HAP-1 (cell line): ENCODE results near the gene CXorf66.
A peak's percentile ranks its signal among the peaks of the same experiment; 100 is the strongest.
"Not testable (repeated sequence)": the region's sequence is repeated elsewhere in the genome, so short reads cannot be mapped to it uniquely, and the experiment has no call there.

Experiments used
- DNase-seq, 2 experiments: peaks; one replicate each; pipeline ENCODE4 v3.0.0-alpha.2; 2016 to 2020; ENCODE audit warnings: low spot score in 2 of 2
- H3K27me3 ChIP-seq: fragments of 250-450 bp; sonication (Bioruptor Pico); 2 replicates; pipeline ENCODE4 v1.5.1; 2020; ENCODE audit warnings: low read depth, mild to moderate bottlenecking, moderate library complexity
- H3K36me3 ChIP-seq: fragments of 250-450 bp; sonication (Bioruptor Pico); replicated peaks from 2 replicates; pipeline ENCODE4 v1.5.1; 2020; ENCODE audit warnings: mild to moderate bottlenecking
- H3K4me1 ChIP-seq: fragments of 250-450 bp; sonication (Bioruptor Pico); 2 replicates; pipeline ENCODE4 v1.5.1; 2020; ENCODE audit warnings: mild to moderate bottlenecking
- H3K4me3 ChIP-seq: fragments of 250-450 bp; sonication (Bioruptor Pico); 2 replicates; pipeline ENCODE4 v1.5.1; 2020; ENCODE audit warnings: mild to moderate bottlenecking, moderate library complexity
- H3K9me3 ChIP-seq: fragments of 250-450 bp; sonication (Bioruptor Pico); 2 replicates; pipeline ENCODE4 v1.5.1; 2020; ENCODE audit warnings: mild to moderate bottlenecking, moderate library complexity
- in situ Hi-C: fragments of 300-500 bp; cut with MboI; formaldehyde crosslinking; loops from 3 replicates; pipeline ENCODE4 v1.14.3; 2020; ENCODE audit warnings: low sequenced_read_pairs, inconsistent platforms, mixed read lengths

CXorf66 gene, protein sequence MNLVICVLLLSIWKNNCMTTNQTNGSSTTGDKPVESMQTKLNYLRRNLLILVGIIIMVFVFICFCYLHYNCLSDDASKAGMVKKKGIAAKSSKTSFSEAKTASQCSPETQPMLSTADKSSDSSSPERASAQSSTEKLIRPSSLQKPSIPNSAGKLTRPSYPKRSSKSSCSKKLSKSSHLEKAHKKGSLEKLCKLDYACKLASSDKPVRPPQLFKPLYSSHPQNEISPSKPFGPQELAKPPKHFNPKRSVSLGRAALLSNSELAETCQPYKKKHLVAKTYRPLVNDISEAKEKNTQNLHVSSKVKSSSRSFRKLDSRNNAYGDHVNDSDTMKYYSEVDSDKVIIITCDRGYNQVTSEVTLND

DNA sequence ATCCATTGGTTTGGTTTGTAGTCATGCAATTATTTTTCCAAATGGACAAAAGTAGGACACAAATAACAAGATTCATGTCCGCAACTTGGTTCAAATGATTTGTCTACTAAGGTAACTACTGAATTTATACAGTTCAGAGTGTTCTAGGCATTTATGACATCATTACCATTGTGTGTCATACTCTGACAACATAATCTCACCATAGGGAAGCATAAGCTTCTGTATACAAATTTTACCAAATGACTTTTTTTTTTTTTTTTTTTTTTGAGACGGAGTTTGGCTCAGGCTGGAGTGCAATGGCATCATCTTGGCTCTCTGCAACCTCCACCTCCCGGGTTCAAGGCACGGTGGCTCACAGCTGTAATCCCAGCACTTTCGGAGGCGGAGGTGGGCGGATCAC, at the start of gene CXorf66:
CXorf66 (minus strand) TSS at position 101 of the 400 bp plus-strand sequence; CDS start at position 76, 25 bp downstream.
- DNase-seq = no peak
- Histone ChIP-seq H3K27me3 (no peaks in the 10 kb centered on the region; the same call in none of the 2 replicates), H3K4me3 (no peak within 1 kb of the TSS), H3K36me3 (no peaks in the 10 kb centered on the region), H3K4me1 (no peaks in the 10 kb centered on the region), H3K9me3 (no peaks in the 10 kb centered on the region)
- in situ Hi-C loops = no loop called here

DNA sequence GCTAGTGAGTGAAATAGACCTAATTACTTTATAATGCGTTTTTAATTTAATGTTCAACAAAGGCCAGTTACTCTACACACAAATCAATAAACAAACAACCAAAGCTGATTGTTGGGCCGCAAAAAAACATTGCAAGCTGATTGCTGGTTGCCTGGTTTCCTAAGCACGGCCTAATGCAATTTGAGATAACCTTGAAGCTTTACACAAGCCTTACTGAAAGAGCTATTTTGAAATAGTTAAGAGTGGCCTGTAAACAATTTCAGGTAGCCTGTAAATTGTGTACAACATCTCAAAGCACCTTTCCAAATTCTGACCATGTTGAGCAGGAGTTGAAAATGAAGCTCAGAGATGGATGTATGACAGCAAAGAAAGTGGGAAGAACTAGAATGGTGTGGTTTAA, 17.5 kb upstream of the CXorf66 start:
- no peak for DNase-seq
- Histone ChIP-seq H3K9me3 (no peaks in the 10 kb centered on the region), H3K4me1 (no peaks in the 10 kb centered on the region), H3K27me3 (no peaks in the 10 kb centered on the region), H3K4me3 (no peak overlapping the region), H3K36me3 (no peaks in the 10 kb centered on the region)
- in situ Hi-C loops = no loop called here

DNA sequence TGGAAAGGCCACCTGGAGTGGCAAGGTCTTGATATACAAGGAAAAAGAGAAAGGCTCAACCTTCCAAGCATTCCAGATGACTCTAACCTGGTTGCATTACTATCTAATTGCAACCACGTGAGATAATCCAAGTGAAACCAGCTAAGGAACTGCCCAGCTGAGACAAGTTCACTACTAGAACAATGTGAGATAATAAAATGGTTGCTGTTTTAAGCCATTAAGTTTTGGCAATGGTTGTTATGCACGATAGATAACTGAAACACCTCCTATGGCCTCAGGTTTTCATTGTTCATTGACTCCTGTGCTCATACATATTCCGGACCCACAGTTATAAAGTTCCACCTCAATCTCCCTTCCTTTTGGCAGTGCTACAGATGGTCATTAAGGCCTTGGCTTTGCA, 9.2 kb upstream of the CXorf66 start:
- DNase-seq = no peak
- Histone ChIP-seq H3K9me3 (no peaks in the 10 kb centered on the region; the same call in 1 of the 2 replicates), H3K27me3 (no peaks in the 10 kb centered on the region), H3K36me3 (no peaks in the 10 kb centered on the region), H3K4me3 (no peak overlapping the region), H3K4me1 (no peaks in the 10 kb centered on the region)
- in situ Hi-C loops = no loop called here

DNA sequence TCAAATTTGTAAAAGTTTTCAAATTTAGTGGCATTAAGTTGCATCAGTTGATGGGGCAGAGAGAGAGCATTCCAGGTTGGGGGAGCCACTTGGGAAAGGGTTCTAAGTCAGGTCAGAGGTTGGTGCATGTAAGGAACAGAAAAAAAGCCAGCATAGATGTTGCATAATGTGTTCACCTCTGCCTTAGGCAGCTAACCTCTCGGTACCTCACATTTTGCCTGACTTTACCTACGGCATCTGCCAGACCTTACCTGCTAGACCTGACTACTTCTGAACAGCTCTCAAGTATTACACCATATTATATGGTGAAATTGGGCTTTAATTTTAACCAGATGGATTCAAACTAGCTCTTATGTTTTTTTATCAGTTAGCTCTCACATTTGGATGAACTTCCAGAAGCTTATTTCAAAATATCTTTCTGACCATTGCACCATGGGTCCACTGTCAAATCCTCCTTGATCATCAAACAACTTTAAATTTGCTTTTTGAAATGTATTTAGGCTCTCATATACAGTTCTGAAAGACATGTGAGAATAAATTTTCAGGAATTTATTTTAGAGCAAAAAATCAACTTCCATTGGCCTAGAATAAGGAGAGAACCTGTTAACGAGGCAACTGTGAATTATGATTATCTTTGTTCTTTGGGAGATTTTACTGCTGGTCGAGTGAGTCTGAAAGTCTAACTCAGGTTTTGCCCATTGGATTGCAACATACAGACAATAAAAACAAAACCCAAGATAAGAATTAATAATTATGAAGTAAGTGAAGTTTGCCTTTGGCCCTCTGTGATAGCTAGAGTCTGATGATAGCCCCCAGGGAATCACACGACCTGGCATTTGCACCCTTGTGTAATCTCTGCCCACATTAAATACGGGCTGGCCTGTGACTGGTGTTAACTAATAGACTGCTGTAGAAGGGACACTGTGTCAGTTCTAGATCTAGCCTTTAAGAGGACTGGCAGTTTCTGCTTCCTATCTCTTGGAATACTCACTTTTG, 7.6 kb upstream of the CXorf66 start:
- no peak for DNase-seq
- Histone ChIP-seq H3K4me3 (no peak overlapping the region), H3K9me3 (no peaks in the 10 kb centered on the region; the same call in 1 of the 2 replicates), H3K36me3 (no peaks in the 10 kb centered on the region), H3K4me1 (no peaks in the 10 kb centered on the region), H3K27me3 (no peaks in the 10 kb centered on the region)
- in situ Hi-C loops = no loop called here

DNA sequence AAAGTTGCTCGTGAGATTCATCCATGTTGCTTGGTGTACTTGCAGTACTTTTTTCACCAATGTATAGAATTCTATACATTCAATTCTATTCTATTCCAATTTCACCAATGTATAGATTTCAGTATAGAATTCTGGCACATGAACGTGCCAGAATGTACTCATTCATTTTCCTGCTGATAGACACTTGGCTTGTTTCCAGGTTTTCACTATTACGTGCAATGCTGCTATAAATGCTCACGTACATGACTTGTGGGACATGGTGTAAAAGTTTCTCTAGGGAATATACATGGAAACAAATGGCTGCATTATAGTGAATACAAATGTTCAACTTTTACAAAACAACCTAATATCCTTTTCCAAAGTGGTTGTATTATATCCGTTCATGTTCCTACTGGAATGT, 6.8 kb upstream of the CXorf66 start:
- Histone ChIP-seq H3K36me3 (no peaks in the 10 kb centered on the region), H3K4me1 (no peaks in the 10 kb centered on the region), H3K27me3 (no peaks in the 10 kb centered on the region), H3K4me3 (no peak overlapping the region), H3K9me3 (no peaks in the 10 kb centered on the region; the same call in 1 of the 2 replicates)
- in situ Hi-C loops = no loop called here
- DNase-seq = no peak

DNA sequence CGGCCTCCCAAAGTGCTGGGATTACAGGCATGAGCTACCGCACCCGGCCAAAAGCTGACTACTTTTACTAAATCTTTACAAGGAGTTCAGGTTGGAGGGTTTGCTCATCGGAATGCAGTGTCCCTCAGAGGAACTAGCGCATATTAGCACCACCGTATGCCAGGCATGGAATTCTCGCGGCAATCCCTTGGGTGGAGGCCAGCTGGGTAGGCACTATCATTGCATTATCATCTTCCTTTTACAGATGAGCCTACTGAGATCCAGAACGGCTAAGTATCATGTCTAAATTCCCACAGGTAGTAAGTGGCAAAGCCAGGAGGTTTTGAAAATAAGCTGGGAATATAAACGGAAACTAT, 6.1 kb upstream of the CXorf66 start:
- in situ Hi-C loops = no loop called here
- H3K27me3 ChIP-seq = no peaks in the 10 kb centered on the region

DNA sequence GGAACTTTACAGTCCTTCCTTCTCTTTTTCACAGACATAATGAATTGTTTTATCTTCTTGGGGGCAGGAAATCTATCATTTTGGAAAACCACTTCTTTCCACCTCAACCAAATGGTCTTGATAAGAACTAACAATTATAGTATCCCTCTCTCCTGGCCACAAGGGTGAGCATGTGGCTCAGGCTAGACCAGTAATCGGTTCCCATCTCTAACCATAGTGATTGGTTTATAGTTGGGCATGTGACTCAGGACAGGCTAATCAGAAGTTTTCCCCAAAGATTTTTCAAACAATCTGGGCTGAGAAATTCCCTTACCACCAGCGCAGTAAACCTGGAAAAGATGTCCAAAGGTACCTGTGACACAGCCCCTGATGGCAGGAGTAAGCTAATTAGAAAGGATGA, 4.0 kb upstream of the CXorf66 start:
- Histone ChIP-seq H3K4me1 (no peaks in the 10 kb centered on the region), H3K27me3 (no peaks in the 10 kb centered on the region), H3K36me3 (no peaks in the 10 kb centered on the region), H3K9me3 (no peaks in the 10 kb centered on the region), H3K4me3 (no peak overlapping the region)
- in situ Hi-C loops = no loop called here
- no peak for DNase-seq

More for the DNA sequence above, 6.1 kb upstream of the CXorf66 start:
- no peaks in the 10 kb centered on the region for H3K36me3 ChIP-seq
- H3K4me3 ChIP-seq = no peak overlapping the region
- H3K4me1 ChIP-seq = no peaks in the 10 kb centered on the region
- no peaks in the 10 kb centered on the region; the same call in 1 of the 2 replicates for H3K9me3 ChIP-seq
- no peak for DNase-seq

DNA sequence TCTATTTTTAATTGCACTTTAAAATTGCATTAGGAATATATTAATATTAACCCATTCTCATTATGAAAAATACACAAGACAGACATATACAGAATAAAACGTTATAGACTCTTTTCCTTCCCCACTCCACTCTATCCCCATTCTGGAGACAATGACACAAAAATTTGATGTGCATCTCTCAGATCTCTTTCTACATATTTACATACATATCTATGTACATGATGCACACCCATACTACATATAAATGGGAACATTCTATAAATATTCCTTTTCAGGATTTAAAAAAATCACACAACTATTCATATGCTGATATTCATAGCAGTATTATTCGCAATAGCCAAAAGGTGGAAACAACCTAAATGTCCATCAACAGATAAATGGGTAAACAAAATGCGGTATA, 2.4 kb upstream of the CXorf66 start:
- no peak for DNase-seq
- in situ Hi-C loops = no loop called here
- Histone ChIP-seq H3K9me3 (no peaks in the 10 kb centered on the region), H3K4me1 (no peaks in the 10 kb centered on the region), H3K4me3 (no peak overlapping the region), H3K27me3 (no peaks in the 10 kb centered on the region), H3K36me3 (no peaks in the 10 kb centered on the region)

DNA sequence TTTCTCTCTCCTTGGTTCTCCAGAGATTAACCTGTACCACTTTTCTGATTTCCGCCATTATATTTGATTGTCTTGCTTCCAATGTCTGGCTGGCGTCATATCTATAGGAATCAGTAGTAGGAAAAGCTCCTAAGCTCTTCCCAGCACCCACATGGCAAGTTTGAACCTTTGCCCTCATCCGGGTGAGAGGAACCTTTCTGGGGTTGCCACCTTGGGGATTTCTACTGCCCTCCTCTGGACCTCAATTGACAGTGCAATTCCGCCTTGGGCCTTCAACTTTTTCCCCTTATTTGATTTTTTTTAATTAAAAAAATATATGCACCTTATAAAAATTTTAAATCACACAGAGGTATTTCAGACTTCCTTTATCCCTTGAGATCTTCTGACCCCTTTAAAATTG, 2.0 kb upstream of the CXorf66 start:
- Histone ChIP-seq H3K4me3 (no peak overlapping the region), H3K27me3 (no peaks in the 10 kb centered on the region; the same call in 1 of the 2 replicates), H3K4me1 (no peaks in the 10 kb centered on the region), H3K9me3 (no peaks in the 10 kb centered on the region), H3K36me3 (no peaks in the 10 kb centered on the region)
- DNase-seq = peak in 1 of 2 experiments; percentile 37
- in situ Hi-C loops = no loop called here

DNA sequence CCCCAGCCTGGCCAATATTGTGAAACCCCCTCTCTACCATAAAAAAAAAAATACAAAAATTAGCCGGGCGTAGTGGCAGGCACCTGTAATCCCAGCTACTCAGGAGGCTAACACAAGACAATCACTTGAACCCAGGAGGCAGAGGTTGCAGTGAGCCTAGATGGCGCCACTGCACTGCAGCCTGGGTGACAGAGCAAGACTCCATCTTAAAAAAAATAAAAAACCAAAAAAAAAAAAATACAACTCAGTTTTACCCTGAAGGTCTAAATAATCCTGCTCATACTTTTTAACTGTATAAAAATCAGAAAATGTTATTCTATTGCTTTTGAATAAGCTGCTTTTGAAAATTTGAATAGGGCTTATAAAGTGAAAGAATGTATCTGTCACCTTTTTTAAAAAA, 838 bp upstream of the CXorf66 start:
- H3K9me3 ChIP-seq, H3K36me3 ChIP-seq, H3K4me3 ChIP-seq, H3K4me1 ChIP-seq, in situ Hi-C loops, H3K27me3 ChIP-seq: not testable (repeated sequence)
- DNase-seq = peak in 1 of 2 experiments; percentile 38

DNA sequence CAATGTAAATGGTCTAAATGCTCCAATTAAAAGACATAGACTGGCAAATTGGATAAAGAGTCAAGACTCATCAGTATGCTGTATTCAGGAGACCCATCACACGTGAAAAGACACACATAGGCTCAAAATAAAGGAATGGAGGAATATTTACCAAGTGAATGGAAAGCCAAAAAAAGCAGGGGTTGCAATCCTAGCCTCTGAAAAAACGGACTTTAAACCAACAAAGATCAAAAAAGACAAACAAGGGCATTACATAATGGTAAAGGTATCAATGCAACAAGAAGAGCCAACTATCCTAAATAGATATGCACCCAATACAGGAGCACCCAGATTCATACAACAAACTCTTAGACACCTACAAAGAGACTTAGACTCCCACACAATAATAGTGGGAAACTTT, 4.2 kb downstream of the CXorf66 start:
- H3K9me3 ChIP-seq, H3K4me3 ChIP-seq, H3K4me1 ChIP-seq, H3K36me3 ChIP-seq, in situ Hi-C loops, H3K27me3 ChIP-seq, DNase-seq: not testable (repeated sequence)

DNA sequence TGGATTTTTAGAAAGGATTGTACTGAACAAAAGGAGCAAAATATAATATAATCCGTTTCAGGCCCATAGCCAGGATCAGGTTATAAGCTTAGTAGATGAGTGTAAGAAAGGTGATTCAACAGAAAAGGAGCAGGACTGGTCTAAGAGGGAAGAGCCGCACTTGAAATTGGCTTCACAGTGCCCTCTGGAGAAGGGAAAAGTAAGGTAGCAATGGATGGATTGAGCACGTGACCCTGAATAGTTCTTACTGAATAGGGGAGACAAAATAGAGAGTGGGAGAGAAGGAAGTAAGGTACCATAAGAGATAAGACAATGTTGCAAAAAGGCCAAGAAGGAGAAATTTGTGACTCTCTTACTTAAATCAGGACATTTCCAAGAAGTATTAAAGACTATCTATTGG, 15.6 kb downstream of the CXorf66 start:
- H3K4me1 ChIP-seq = no peaks in the 10 kb centered on the region
- in situ Hi-C loops = no loop called here
- H3K27me3 ChIP-seq = no peaks in the 10 kb centered on the region
- peak in 1 of 2 experiments; percentile 21 for DNase-seq
- no peak overlapping the region for H3K4me3 ChIP-seq
- no peaks in the 10 kb centered on the region for H3K9me3 ChIP-seq
- no peaks in the 10 kb centered on the region for H3K36me3 ChIP-seq

DNA sequence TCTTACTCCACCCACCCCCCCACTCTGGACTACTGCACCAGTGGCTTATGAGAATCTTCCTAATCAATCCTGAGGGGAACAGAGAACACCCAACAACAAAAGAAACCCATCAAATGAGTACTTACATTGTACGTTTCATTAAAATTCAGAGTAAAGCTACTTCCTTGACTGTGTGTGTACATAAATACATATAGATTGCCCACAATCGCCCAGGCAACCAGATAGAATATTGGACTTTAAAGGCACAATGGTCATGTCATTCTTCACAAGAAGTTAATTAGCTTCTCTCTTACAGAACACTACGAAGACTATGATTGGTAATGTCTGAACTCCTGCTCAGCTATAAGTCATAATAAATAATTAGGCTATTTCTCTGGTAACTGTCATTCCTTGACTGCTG, 20.2 kb downstream of the CXorf66 start:
- H3K9me3 ChIP-seq = no peaks in the 10 kb centered on the region
- H3K4me3 ChIP-seq = no peak overlapping the region
- in situ Hi-C loops = no loop called here
- no peaks in the 10 kb centered on the region for H3K36me3 ChIP-seq
- no peaks in the 10 kb centered on the region for H3K4me1 ChIP-seq
- DNase-seq = no peak
- no peaks in the 10 kb centered on the region for H3K27me3 ChIP-seq

DNA sequence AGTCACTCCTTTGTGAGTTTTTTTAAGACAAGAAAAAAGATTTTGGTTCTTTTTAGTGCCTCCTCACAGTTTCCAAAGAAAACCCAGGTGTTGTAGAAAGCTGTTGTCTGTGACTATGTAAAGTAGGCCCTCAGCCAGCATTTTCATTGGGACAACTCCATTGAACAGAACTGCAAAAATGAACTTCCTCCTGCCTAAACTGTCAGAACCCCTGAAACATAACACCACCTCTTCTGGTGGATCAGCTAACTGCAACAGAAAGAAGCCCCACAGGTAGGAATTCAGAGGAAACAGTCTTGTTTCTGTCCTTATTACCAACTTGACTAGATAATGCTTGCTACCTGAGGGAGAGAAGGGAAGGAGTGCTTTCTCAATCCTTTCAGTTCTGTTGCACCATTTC, 29.1 kb downstream of the CXorf66 start:
- in situ Hi-C loops = no loop called here
- Histone ChIP-seq H3K36me3 (no peaks in the 10 kb centered on the region), H3K4me3 (no peak overlapping the region), H3K4me1 (peaks cover 20% of the 10 kb centered on the region), H3K9me3 (no peaks in the 10 kb centered on the region), H3K27me3 (no peaks in the 10 kb centered on the region)
- peak in 1 of 2 experiments; percentile 44 for DNase-seq
